HG02759 (cell line): Measurements from ENCODE around the gene METAP1D.

Experiments used
- ATAC-seq: cut with Tn5 transposase; IDR thresholded peaks from one replicate; pipeline ENCODE4 v1.9.1; 2021; ENCODE audit warnings: mild to moderate bottlenecking, moderate library complexity; ENCODE audit not compliant: unreplicated experiment

METAP1D gene

GRCh38 chr2:172128484-172128883, 128.7 kb downstream of the METAP1D start:
- ATAC-seq, result no peak

GRCh38 chr2:172129404-172129803, 129.7 kb downstream of the METAP1D start:
- no peak for ATAC-seq
